DMS153 treated with DMSO at 0.1 percent for 48 hours (cell line): ENCODE data around the gene MAN2A1.
"Not testable (repeated sequence)": the region's sequence is repeated elsewhere in the genome, so short reads cannot be mapped to it uniquely, and the experiment has no call there.

Experiments used
- DNase-seq: peaks from one replicate; lab custom pipeline; 2025; ENCODE audit not compliant: unreplicated experiment; lab: John Stamatoyannopoulos, UW

The MAN2A1 gene

GRCh38 chr5:109857405-109858031 lies 167.8 kb downstream of the MAN2A1 start:
- no peak for DNase-seq

- DNase-seq = no peak
Measured at GRCh38 chr5:109859537-109859936, 169.8 kb downstream of the MAN2A1 start.

- DNase-seq = no peak
Measured at GRCh38 chr5:109862301-109862700, 172.6 kb downstream of the MAN2A1 start.

DNA sequence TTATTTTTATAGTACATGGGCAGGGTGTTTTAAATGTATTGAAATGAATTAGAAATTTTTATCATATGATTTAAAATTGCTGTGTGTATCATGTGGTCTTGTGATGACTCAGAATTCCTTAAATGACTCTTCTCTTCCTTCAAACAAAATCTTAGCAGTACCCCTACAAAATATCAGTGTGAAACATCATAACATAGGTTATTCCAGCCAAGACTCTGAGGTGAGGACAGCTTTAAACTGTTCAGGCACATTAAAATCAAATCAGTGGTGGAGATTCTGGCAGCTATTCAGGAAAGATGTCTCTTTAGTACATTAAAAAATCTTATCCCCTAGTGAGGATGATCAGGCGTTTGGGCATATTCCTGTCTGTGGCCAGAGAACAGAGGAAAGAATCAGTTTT lies 174.0 kb downstream of the MAN2A1 start:
- DNase-seq = no peak

- DNase-seq = peak; percentile 29
Measured at GRCh38 chr5:109865637-109866036, 175.9 kb downstream of the MAN2A1 start.

GRCh38 chr5:109866051-109866450 lies 176.3 kb downstream of the MAN2A1 start:
- peak; percentile 29 for DNase-seq

GRCh38 chr5:109868737-109869136 lies 179.0 kb downstream of the MAN2A1 start:
- DNase-seq = no peak

GRCh38 chr5:109873687-109874086 lies 184.0 kb downstream of the MAN2A1 start:
- DNase-seq = no peak

GRCh38 chr5:109874108-109874507 lies 184.4 kb downstream of the MAN2A1 start:
- DNase-seq = no peak

- no peak for DNase-seq
Measured at GRCh38 chr5:109876030-109876725, 186.5 kb downstream of the MAN2A1 start.

- no peak for DNase-seq
Measured at GRCh38 chr5:109876941-109877669, 187.4 kb downstream of the MAN2A1 start.

DNA sequence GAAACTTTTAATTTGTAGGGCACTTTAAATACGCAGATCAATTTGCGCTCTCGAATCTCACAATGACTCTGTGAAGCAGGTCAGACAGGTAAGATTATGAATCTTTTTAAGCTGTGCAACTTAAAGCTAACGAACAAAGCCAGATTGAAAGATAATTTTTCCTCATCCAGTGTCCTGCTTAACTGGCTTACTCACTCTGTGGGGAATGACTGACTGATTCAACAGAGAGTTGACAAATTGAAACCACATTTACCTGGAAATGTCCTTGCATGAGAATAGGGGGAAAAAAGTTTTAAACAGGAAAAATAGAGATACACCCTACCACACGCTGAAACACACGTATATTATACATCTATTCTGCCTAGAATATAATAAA lies 187.9 kb downstream of the MAN2A1 start:
- DNase-seq = no peak

- no peak for DNase-seq
Measured at GRCh38 chr5:109878887-109879286, 189.2 kb downstream of the MAN2A1 start.

GRCh38 chr5:109880907-109881685 lies 191.4 kb downstream of the MAN2A1 start:
- DNase-seq = no peak

- DNase-seq = no peak
Measured at GRCh38 chr5:109882546-109882945, 192.8 kb downstream of the MAN2A1 start.

GRCh38 chr5:109884676-109885075 lies 194.9 kb downstream of the MAN2A1 start:
- DNase-seq = no peak

- no peak for DNase-seq
Measured at GRCh38 chr5:109885205-109885604, 195.5 kb downstream of the MAN2A1 start.

DNA sequence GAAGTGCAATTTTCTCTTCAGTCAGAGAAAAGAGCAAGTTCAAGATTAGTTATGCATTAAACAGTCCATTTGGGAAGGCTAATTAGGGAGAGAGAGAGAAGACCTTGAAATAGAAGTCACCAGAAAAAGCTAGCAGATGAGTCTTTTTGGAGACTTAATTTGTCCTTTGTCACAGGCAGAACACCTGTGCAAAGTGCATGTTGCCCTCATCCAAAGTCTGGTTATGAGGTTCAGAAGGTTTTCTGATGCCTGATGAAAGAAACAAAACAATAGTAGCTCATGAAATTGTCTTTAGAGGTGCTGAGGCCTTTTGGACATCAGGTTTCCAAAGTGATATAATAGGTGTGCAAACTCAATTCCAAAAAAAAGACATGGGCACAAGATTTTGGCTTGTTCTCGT lies 199.3 kb downstream of the MAN2A1 start:
- DNase-seq = no peak

- not testable (repeated sequence) for DNase-seq
Measured at GRCh38 chr5:109893271-109893670, 203.5 kb downstream of the MAN2A1 start.

- no peak for DNase-seq
Measured at GRCh38 chr5:109898269-109899162, 208.8 kb downstream of the MAN2A1 start.
